ENCODE data around the gene AJAP1.

The AJAP1 gene

DNA sequence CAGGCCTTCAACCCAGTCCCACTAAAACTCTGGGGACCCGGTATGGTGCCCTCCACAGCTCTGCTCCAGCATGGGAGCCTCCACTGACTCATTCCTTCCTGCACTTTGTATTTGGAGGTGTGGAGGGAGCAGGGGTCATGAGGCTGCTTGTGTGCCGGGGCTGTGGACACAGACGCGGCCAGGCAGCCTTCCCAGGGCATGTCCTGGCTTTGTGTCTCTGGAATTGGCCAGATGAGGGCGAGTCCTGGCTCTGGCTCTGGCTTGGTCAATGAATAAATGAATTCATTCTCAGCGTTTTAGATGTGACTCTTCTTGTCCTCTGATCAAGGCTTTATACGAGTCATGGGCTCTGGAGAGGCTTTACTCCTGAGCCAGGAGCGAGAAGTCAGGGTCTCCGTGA, 19.1 kb downstream of the AJAP1 start:
- TF ChIP-seq, protein P1, sequence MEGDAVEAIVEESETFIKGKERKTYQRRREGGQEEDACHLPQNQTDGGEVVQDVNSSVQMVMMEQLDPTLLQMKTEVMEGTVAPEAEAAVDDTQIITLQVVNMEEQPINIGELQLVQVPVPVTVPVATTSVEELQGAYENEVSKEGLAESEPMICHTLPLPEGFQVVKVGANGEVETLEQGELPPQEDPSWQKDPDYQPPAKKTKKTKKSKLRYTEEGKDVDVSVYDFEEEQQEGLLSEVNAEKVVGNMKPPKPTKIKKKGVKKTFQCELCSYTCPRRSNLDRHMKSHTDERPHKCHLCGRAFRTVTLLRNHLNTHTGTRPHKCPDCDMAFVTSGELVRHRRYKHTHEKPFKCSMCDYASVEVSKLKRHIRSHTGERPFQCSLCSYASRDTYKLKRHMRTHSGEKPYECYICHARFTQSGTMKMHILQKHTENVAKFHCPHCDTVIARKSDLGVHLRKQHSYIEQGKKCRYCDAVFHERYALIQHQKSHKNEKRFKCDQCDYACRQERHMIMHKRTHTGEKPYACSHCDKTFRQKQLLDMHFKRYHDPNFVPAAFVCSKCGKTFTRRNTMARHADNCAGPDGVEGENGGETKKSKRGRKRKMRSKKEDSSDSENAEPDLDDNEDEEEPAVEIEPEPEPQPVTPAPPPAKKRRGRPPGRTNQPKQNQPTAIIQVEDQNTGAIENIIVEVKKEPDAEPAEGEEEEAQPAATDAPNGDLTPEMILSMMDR (IDR thresholded peaks at IDR 0.05; ENCODE audit: insufficient read depth, low read depth, low read length, missing control alignments) = no peak
- no peak for DNase-seq (ENCODE audit: low read depth)
- H3K4me3 ChIP-seq (ENCODE audit: low read length) = no peak overlapping the region

DNA sequence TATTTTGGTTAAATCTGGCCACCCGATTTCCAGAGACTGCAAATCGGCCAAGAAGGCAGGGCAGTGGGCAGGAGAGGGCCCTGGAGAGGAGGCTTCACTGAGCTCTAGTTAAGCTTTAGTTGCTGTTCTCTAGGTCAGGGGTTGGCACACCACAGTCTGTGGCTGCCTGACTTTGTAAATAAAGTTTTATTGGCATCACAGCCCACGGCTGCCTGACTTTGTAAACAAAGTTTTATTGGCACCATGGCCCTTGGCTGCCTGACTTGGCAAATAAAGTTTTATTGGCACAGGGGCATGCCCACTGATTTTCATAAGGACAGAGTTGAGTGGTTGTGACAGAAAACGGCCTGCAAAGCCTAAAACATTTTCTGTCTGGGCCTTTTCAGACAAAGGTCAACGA, 19.7 kb downstream of the AJAP1 start:
- TF ChIP-seq, protein P1 (IDR thresholded peaks at IDR 0.05; ENCODE audit: insufficient read depth, low read depth, low read length, missing control alignments) = no peak
- no peak overlapping the region for H3K4me3 ChIP-seq (ENCODE audit: low read length)
- DNase-seq (ENCODE audit: low read depth) = no peak

DNA sequence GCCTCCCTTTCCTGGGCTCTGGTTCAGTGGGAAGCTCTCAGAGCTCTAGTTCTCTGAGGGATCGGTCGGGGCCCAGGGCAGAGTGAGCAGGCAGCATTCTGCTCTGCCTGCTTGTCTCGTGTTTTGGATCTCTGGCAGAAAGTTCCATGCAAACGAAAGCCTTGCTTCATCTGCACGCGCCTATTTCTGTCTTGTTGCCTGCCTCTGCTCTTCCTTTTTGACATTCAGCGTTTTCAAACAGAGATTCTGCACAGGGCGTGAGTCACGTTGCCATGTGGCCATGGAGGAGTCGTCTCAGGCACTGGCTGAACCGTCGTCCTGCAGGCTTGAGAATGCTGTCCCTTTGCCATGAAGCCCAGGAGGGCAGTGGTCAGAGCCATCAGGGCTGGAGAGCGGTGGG, 20.3 kb downstream of the AJAP1 start:
- no peak for DNase-seq (ENCODE audit: low read depth)
- H3K4me3 ChIP-seq (ENCODE audit: low read length) = no peak overlapping the region
- TF ChIP-seq, protein P1 (IDR thresholded peaks at IDR 0.05; ENCODE audit: insufficient read depth, low read depth, low read length, missing control alignments) = no peak

DNA sequence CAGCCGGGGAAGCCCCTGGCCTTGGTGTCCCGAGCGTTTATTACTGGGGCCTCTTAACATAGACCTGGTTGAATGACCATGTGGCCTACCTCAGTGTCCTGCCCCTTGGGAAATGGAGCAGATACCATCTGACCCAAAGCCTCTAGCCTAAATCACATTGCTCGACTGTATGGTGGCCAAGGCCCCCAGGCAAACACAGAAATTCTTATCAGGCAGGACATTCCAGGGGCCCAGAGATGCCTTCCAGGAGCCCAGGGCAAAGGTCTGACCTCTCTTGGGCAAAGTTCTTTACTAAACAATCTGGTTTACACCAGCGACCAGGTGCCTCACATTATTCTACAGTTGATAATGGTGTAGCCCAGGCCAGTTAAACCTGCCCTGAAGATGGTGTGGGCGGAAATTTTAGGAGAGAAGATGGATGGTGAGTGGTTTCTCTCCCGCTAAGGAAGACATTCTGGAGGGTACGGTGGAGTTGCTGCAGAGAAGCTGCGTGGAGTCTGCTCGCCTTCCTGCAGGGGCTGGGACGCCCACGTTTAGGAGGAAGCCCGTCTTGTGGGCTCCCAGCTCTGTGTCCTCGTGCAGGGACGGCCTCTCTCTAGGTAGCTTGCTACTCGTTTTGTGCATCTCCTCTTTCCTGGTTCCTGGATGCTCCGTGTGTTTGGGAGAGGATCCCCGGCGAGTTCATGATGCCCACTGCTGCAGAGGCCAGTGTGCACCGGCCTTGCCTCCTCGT, 21.2 kb downstream of the AJAP1 start:
- H3K4me3 ChIP-seq (ENCODE audit: low read length) = no peak overlapping the region
- no peak for DNase-seq (ENCODE audit: low read depth)
- TF ChIP-seq, protein P1 (IDR thresholded peaks at IDR 0.05; ENCODE audit: insufficient read depth, low read depth, low read length, missing control alignments) = no peak

DNA sequence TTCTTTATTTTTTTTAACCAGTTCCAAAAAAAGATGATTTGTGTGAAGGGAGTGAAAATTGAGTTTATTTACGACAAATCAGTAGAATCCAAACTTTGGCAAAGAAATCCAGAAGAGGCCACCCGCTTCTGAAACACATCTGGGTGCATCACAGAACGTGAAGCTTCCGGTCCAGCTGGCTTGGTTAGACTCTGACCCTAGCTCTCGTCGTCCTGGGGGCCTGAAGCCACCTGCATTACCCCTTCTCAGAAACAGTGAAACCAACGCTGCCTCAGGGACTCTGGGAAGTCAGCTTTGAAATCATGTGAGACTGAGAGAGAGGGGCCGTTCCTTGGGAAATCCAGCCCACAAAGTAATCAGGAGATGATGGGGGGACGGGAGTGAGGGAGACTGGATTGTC, 21.8 kb downstream of the AJAP1 start:
- TF ChIP-seq, protein P1 (IDR thresholded peaks at IDR 0.05; ENCODE audit: insufficient read depth, low read depth, low read length, missing control alignments) = no peak
- no peak for DNase-seq (ENCODE audit: low read depth)
- H3K4me3 ChIP-seq (ENCODE audit: low read length) = no peak overlapping the region

DNA sequence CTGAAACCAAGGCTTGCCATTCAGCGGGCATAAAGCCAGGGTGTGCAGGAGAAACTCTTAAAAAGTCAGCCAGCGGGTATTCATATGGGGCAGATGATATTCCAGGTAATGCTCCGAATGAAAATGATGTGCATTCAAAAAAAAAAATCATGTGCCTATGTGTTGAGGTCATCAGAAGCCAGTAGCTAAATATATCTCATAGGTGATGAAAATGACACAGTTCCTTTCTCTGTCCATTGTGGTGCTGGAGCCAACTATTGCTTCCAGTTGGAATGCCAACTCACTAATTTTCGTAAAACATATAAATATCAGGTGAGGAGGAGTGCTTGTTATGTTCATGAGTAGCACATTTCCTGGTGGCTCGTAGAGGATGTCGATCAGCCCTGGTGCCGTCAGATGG, 23.2 kb downstream of the AJAP1 start:
- TF ChIP-seq, protein P1 (IDR thresholded peaks at IDR 0.05; ENCODE audit: insufficient read depth, low read depth, low read length, missing control alignments) = no peak
- no peak overlapping the region for H3K4me3 ChIP-seq (ENCODE audit: low read length)
- DNase-seq (ENCODE audit: low read depth) = no peak

Data from epithelial cell of esophagus (primary cell).